ENCODE measurements around the gene SELENOI.
"Not testable (repeated sequence)": the region's sequence is repeated elsewhere in the genome, so short reads cannot be mapped to it uniquely, and the experiment has no call there.

The SELENOI gene

GRCh38 chr2:26337298-26337697 is 8.6 kb upstream of the SELENOI start:
- H3K4me3 Mint-ChIP-seq, result no peak overlapping the region
- H3K4me1 Mint-ChIP-seq (ENCODE audit: low read depth), result peaks cover 15% of the 10 kb centered on the region
- H3K27ac Mint-ChIP-seq, result peak overlapping the region; percentile 48
- no peaks in the 10 kb centered on the region for H3K9me3 Mint-ChIP-seq
- no peak for DNase-seq
- H3K27me3 Mint-ChIP-seq, result no peaks in the 10 kb centered on the region
- peaks cover 2% of the 10 kb centered on the region for H3K36me3 Mint-ChIP-seq (ENCODE audit: low read depth)

DNA sequence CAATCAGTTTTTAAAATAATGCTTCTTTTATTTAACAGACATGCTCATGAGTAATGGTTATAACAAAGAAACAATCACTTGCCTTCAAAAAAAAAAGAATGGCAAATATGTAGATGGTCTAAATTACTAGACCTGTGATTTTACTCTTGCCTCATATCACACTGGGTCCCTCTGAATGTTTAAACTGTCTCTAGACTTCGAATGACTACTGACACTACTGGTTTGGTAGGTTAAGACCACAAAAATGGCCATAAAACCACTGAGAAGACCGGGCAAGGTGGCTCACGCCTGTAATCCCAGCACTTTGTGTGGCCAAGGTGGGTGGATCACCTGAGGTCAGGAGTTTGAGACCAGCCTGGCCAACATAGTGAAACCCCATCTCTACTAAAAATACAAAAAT is 5.1 kb upstream of the SELENOI start:
- Mint-ChIP-seq H3K4me3 (no peak overlapping the region), H3K4me1 (ENCODE audit: low read depth) (peaks cover 27% of the 10 kb centered on the region), H3K9me3 (no peaks in the 10 kb centered on the region), H3K27ac (no peak overlapping the region), H3K27me3 (no peaks in the 10 kb centered on the region), H3K36me3 (ENCODE audit: low read depth) (peaks cover 15% of the 10 kb centered on the region)
- no peak for DNase-seq

- Mint-ChIP-seq H3K36me3 (ENCODE audit: low read depth) (peaks cover 43% of the 10 kb centered on the region), H3K4me1 (ENCODE audit: low read depth) (peaks cover 35% of the 10 kb centered on the region), H3K9me3 (no peaks in the 10 kb centered on the region), H3K4me3 (peak overlapping the region; percentile 96), H3K27me3 (no peaks in the 10 kb centered on the region), H3K27ac (peak overlapping the region; percentile 98)
- DNase-seq, result peak; percentile 37
Observed at GRCh38 chr2:26344581-26345282, 1.2 kb upstream of the SELENOI start.

DNA sequence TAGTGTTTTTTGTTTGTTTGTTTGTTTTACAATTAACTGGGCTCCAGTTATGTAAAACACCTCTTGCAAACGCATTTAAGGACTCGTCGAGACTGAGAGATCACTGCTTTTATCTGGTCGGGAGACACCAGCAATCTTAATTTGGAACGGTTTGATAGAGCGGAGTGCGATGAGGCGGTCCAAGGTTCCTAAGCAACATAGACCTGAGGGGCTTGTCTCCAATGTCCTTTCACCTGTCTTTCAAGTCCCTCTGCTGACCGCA is 729 bp upstream of the SELENOI start:
- no peaks in the 10 kb centered on the region for H3K27me3 Mint-ChIP-seq
- H3K4me3 Mint-ChIP-seq, result peak overlapping the region; percentile 96
- DNase-seq, result no peak
- H3K9me3 Mint-ChIP-seq, result no peaks in the 10 kb centered on the region
- H3K4me1 Mint-ChIP-seq (ENCODE audit: low read depth), result peaks cover 35% of the 10 kb centered on the region
- peak overlapping the region; percentile 98 for H3K27ac Mint-ChIP-seq
- H3K36me3 Mint-ChIP-seq (ENCODE audit: low read depth), result peaks cover 42% of the 10 kb centered on the region

DNA sequence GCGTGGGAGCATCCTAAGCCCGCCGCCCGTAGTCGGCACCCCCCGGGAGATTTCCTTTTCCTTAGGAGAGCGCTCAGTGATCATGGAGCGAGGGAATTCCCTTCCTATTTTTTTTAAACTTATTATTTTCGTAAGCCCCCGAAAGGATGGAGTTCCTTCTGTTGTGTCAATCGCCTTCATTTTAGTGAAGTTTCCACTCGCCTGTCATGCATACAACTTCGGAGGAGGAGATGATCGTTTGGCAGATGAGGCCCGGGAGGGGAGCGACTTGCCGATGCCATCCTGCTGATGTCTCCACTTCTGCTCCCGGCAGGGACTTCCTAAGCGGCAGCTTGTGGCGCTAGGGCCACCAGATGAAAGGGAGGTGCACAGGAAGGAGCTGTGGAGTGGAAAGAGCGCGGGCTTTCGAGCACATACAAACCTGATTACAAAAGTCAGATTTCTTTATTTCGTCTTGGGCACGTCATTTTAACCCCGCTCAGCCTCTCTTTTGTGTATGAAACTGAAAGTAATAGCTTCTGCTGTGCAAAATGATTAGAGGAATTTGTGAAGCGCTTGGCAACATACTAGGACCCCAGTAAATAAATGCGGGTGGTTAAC is 611 bp downstream of the SELENOI start, which contains the start of gene ADGRF3:
ADGRF3 (minus strand) TSS at position 336 of the 600 bp plus-strand sequence. CDS start 555 bp downstream, outside the sequence.
- H3K9me3 Mint-ChIP-seq, result no peaks in the 10 kb centered on the region
- H3K27ac Mint-ChIP-seq, result peak within 1 kb of the TSS; percentile 98
- H3K4me3 Mint-ChIP-seq, result peak within 1 kb of the TSS; percentile 96
- DNase-seq, result peak; percentile 77
- H3K36me3 Mint-ChIP-seq (ENCODE audit: low read depth), result peaks cover 54% of the 10 kb centered on the region
- H3K27me3 Mint-ChIP-seq, result no peaks in the 10 kb centered on the region
- H3K4me1 Mint-ChIP-seq (ENCODE audit: low read depth), result peaks cover 40% of the 10 kb centered on the region

- peak overlapping the region; percentile 96 for H3K4me3 Mint-ChIP-seq
- H3K27ac Mint-ChIP-seq, result peak overlapping the region; percentile 98
- H3K27me3 Mint-ChIP-seq, result no peaks in the 10 kb centered on the region
- H3K36me3 Mint-ChIP-seq (ENCODE audit: low read depth), result peaks cover 62% of the 10 kb centered on the region
- no peak for DNase-seq
- H3K4me1 Mint-ChIP-seq (ENCODE audit: low read depth), result peaks cover 48% of the 10 kb centered on the region
- no peaks in the 10 kb centered on the region for H3K9me3 Mint-ChIP-seq
Observed at GRCh38 chr2:26347286-26347865, 1.4 kb downstream of the SELENOI start.

DNA sequence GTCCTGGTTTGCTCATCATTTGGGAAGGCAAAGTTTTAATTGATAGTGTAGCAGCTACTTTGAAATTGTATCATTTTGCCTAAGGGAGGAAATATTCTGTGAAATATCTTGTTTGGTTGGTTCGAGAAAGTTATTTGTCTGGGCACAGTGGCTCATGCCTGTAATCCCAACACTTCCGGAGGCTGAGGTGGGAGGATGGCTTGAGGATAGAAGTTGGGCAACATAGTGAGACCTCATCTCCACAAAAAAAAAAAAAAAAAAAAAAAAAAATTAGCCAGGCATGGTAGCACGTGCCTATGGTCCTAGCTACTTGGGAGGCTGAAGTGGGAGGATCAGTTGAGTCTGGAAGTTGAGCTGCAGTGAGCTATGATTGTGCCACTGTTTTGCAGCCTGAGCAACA is 3.7 kb downstream of the SELENOI start:
- no peaks in the 10 kb centered on the region for H3K27me3 Mint-ChIP-seq
- H3K9me3 Mint-ChIP-seq, result no peaks in the 10 kb centered on the region
- peak overlapping the region; percentile 29 for H3K27ac Mint-ChIP-seq
- peaks cover 76% of the 10 kb centered on the region for H3K36me3 Mint-ChIP-seq (ENCODE audit: low read depth)
- no peak overlapping the region for H3K4me3 Mint-ChIP-seq
- peaks cover 58% of the 10 kb centered on the region for H3K4me1 Mint-ChIP-seq (ENCODE audit: low read depth)
- no peak for DNase-seq

- no peak for DNase-seq
- Mint-ChIP-seq H3K27ac (peak overlapping the region; percentile 51), H3K36me3 (ENCODE audit: low read depth) (peaks cover 82% of the 10 kb centered on the region), H3K4me3 (no peak overlapping the region), H3K4me1 (ENCODE audit: low read depth) (peaks cover 73% of the 10 kb centered on the region), H3K27me3 (no peaks in the 10 kb centered on the region), H3K9me3 (no peaks in the 10 kb centered on the region)
Observed at GRCh38 chr2:26351375-26352090, 5.6 kb downstream of the SELENOI start.

- Mint-ChIP-seq H3K4me1 (ENCODE audit: low read depth) (peaks cover 78% of the 10 kb centered on the region), H3K9me3 (no peaks in the 10 kb centered on the region), H3K27ac (peak overlapping the region; percentile 38), H3K36me3 (ENCODE audit: low read depth) (peaks cover 82% of the 10 kb centered on the region), H3K4me3 (no peak overlapping the region), H3K27me3 (no peaks in the 10 kb centered on the region)
- no peak for DNase-seq
Observed at GRCh38 chr2:26352892-26353291, 6.9 kb downstream of the SELENOI start.

DNA sequence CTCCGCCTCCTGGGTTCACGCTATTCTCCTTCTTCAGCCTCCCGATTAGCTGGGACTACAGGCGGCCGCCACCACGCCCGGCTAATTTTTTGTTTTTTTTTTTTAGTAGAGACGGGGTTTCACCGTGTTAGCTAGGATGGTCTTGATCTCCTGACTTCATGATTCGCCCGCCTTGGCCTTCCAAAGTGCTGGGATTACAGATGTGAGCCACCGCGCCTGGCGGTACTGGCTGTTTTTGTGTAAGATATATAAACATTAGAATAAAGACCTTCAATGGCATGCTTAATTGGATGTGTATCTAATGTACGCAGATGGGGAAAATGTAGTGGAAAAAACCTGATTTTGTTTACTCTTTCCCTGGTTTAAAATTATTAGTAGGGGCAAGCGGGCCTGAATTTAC is 8.5 kb downstream of the SELENOI start:
- H3K27me3 Mint-ChIP-seq, DNase-seq, H3K27ac Mint-ChIP-seq, H3K4me3 Mint-ChIP-seq, H3K9me3 Mint-ChIP-seq: not testable (repeated sequence)
- Mint-ChIP-seq H3K36me3 (ENCODE audit: low read depth) (peaks cover 86% of the 10 kb centered on the region), H3K4me1 (ENCODE audit: low read depth) (peaks cover 81% of the 10 kb centered on the region)

GRCh38 chr2:26355038-26355995 is 9.4 kb downstream of the SELENOI start:
- Mint-ChIP-seq H3K27me3 (no peaks in the 10 kb centered on the region), H3K36me3 (ENCODE audit: low read depth) (peaks cover 90% of the 10 kb centered on the region), H3K27ac (peak overlapping the region; percentile 14), H3K4me1 (ENCODE audit: low read depth) (peaks cover 86% of the 10 kb centered on the region), H3K4me3 (no peak overlapping the region), H3K9me3 (no peaks in the 10 kb centered on the region)
- no peak for DNase-seq

DNA sequence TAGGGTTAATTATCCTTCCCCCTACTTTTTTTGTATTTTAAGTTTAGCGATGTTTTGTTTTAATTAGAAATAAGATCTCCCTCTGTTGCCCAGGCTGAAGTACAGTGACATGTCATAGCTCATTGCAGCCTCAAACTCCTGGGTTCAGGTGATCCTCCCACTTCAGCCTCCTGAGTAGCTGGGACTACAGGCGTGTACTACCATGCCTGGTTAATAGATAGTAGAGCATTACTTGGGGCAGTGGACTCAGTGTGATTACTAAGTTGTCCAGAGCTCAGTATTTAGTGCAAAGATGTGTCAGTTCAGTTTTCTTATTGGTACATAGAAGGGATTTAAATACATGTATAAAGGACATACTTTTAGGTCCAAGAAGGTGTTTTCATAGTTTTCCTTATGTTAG is 10.2 kb downstream of the SELENOI start:
- H3K4me3 Mint-ChIP-seq, result no peak overlapping the region
- H3K27ac Mint-ChIP-seq, result peak overlapping the region; percentile 67
- H3K27me3 Mint-ChIP-seq, result no peaks in the 10 kb centered on the region
- H3K4me1 Mint-ChIP-seq (ENCODE audit: low read depth), result peaks cover 88% of the 10 kb centered on the region
- no peaks in the 10 kb centered on the region for H3K9me3 Mint-ChIP-seq
- no peak for DNase-seq
- H3K36me3 Mint-ChIP-seq (ENCODE audit: low read depth), result peaks cover 90% of the 10 kb centered on the region

- Mint-ChIP-seq H3K27ac (peak overlapping the region; percentile 65), H3K4me1 (ENCODE audit: low read depth) (peaks cover 86% of the 10 kb centered on the region), H3K4me3 (no peak overlapping the region), H3K9me3 (no peaks in the 10 kb centered on the region), H3K27me3 (no peaks in the 10 kb centered on the region), H3K36me3 (ENCODE audit: low read depth) (peaks cover 88% of the 10 kb centered on the region)
- no peak for DNase-seq
Observed at GRCh38 chr2:26356771-26357170, 10.8 kb downstream of the SELENOI start.

- Mint-ChIP-seq H3K4me3 (no peak overlapping the region), H3K27ac (peak overlapping the region; percentile 22), H3K27me3 (no peaks in the 10 kb centered on the region), H3K36me3 (ENCODE audit: low read depth) (peaks cover 80% of the 10 kb centered on the region), H3K9me3 (no peaks in the 10 kb centered on the region), H3K4me1 (ENCODE audit: low read depth) (peaks cover 74% of the 10 kb centered on the region)
- DNase-seq, result no peak
Observed at GRCh38 chr2:26359886-26360473, 14.0 kb downstream of the SELENOI start.
